ENCODE data around the gene FAM83D.

The FAM83D gene

DNA sequence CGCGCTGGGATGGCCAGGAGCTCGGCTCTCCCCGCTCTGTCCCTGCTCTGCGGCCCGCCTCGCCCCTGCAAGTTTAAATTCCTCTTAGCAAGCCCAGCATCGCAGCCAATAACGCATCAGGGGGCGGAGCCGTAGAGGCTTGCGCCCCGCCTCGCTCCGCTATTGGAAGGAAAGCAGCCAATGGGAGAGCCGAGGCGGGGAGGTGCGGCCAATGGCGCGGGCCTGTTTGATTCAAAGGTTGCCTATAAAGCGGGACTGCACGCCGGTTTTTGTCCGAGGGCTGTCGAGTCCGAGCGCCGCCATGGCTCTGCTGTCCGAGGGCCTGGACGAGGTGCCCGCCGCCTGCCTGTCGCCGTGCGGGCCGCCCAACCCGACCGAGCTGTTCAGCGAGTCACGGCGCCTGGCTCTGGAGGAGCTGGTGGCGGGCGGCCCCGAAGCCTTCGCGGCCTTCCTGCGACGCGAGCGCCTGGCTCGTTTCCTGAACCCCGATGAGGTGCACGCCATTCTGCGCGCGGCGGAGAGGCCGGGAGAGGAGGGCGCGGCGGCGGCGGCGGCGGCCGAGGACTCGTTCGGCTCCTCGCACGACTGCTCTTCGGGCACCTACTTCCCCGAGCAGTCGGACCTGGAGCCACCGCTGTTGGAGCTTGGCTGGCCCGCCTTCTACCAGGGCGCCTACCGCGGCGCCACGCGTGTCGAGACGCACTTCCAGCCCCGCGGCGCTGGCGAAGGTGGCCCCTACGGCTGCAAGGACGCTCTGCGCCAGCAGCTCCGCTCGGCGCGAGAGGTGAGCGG is at the start of gene FAM83D:
TSS of gene FAM83D (plus strand) at position 276 of the 792 bp plus-strand sequence. CDS start at position 302, 26 bp downstream.
- peak; percentile 92 for DNase-seq

DNA sequence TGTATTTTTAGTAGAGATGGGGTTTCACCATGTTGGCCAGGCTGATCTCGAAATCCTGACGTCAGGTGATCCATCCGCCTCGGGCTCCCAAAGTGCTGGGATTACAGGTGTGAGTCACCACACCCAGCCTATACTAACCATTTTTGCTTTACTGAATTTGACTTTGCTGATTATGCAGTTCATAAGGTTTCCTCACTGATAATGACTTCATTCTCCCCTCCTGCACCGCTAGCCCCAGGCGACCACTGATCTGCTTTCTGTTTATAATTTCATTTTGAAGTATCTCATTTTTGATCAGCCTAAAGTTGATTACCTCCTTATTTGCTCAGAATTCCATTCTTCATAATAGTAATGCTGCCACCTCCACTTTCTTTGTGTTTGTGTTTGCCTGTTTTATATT is 48.7 kb upstream of the FAM83D start:
- DNase-seq, result no peak

GRCh38 chr20:38878866-38879265 is 47.4 kb upstream of the FAM83D start:
- no peak for DNase-seq

- no peak for DNase-seq
Observed at GRCh38 chr20:38880952-38881735, 45.1 kb upstream of the FAM83D start.

DNA sequence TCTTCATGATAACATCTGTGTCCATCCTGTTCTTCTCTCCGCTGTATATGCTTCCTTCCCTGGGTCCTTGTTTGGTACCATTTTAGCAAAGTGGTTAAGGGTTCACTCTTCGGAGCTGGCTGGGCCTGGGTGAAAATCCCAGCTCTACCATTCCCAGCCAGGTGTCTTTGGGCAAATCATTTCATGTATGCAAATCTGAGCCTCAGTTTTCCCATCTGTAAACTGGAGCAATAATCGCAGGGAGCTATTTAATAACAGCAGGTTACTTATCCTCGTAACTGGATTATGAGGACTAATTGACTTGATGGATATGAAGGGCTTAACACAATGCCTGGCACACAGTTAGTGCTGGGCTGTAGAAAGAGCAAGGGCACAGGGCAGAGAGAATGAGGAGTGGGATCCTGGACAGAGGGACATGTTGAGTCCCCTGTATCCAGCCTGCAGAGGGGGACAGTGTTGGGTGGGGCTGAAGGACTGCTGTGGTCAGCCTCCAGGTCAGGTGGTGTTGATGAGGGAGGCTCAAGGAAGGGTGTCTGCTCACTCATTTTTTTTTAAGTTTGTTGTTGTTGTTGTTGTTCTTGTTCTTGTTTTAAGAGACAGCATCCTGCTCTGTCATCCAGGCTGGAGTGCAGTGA is 44.3 kb upstream of the FAM83D start:
- no peak for DNase-seq

- no peak for DNase-seq
Observed at GRCh38 chr20:38882600-38882999, 43.6 kb upstream of the FAM83D start.

GRCh38 chr20:38883081-38883980 is 42.9 kb upstream of the FAM83D start:
- no peak for DNase-seq

DNA sequence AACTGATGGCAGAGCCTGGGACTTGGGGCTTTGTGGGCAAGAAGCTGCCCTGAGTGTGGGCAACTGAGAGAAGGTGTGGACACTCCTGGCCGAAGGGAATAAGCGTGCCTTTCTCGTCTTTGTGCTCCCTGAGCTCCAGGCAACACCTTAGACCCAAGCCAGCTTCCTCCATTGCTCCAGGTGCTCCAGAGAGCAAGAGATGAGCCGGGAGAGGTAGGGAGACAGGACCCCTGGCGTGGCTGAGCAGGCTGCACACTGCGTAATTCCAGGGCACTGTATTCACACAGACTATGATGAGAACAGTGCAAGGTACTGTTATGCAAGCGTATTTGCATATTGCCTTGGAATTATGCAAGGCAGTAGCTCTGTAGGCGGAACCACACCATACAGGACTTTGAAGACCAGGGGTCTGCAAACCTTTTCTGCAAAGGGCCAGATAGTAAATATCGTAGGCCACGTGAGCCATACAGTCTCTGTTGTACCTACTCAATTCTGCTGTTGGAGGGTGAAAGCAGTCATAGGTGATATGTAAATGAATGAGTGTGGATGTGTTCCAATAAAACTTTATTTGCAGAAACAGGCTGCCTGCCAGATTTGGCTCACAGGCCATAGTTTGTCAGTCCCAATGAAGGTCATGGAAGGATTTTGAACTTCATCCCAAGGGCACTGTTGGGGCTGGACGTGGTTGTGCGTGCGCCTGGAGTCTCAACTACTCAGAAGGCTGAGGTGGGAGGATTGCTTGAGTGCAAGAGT is 42.1 kb upstream of the FAM83D start:
- no peak for DNase-seq

GRCh38 chr20:38885357-38885756 is 40.9 kb upstream of the FAM83D start:
- DNase-seq, result no peak

DNA sequence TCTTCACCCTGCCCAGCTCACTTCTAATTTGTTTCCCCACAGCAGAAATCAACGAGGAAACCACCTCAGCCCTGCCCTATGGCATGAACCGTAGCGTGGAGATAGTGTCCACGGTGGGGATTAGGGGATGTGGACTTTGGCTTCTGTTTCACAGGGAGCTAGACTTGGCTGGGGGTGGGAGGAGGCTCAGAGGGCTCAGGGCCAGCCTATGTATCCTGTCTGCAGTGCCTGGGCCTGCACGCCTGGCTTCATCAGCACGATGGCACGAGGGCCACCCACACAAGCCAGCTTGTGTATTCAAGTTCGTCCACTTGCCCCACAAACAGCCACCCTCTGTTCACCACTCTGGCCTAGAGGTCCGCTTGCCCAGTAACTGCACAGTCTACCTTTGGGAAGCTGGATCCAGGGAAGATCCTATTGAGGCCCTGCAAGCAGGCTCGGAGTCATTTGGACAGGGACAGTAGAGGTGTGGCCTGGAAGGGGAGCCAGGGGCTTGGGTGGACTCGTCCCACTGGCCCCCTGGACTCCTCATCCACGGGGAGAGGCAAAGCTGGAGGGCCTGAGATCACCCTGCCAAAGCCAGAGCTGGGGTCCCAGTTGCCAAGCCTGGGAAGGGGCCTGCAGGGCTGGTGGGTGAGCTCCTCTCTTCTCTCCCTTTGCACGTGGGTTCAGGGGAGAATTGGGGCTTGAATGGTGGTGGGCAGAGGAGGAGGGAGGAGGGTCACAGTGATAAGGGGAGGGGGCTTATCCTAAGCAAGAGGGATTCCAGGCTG is 38.0 kb upstream of the FAM83D start:
- DNase-seq, result no peak

GRCh38 chr20:38889050-38889449 is 37.2 kb upstream of the FAM83D start:
- DNase-seq, result no peak

GRCh38 chr20:38889792-38890496 is 36.3 kb upstream of the FAM83D start:
- no peak for DNase-seq

DNA sequence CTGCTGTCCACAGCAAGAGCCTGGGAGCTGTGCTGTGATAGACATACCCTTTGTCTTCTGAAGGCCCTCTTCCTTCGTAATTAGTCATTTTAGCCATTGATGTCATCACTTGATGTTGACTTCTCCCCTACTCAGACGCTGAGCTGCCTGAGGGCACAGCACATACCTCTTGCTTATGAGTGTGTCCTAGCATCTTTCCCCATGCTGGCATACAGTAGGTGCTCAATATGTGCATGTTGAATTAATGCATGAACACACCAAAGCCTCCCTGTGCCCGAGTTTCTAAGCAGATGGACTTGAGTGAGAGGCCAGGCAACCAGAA is 35.8 kb upstream of the FAM83D start:
- peak in 1 of 2 experiments; percentile 22 for DNase-seq

- DNase-seq, result no peak
Observed at GRCh38 chr20:38892091-38892981, 33.9 kb upstream of the FAM83D start.

GRCh38 chr20:38893056-38893564 is 33.1 kb upstream of the FAM83D start:
- no peak for DNase-seq

GRCh38 chr20:38893565-38894090 is 32.6 kb upstream of the FAM83D start:
- peak; percentile 75 to 81 for DNase-seq

DNA sequence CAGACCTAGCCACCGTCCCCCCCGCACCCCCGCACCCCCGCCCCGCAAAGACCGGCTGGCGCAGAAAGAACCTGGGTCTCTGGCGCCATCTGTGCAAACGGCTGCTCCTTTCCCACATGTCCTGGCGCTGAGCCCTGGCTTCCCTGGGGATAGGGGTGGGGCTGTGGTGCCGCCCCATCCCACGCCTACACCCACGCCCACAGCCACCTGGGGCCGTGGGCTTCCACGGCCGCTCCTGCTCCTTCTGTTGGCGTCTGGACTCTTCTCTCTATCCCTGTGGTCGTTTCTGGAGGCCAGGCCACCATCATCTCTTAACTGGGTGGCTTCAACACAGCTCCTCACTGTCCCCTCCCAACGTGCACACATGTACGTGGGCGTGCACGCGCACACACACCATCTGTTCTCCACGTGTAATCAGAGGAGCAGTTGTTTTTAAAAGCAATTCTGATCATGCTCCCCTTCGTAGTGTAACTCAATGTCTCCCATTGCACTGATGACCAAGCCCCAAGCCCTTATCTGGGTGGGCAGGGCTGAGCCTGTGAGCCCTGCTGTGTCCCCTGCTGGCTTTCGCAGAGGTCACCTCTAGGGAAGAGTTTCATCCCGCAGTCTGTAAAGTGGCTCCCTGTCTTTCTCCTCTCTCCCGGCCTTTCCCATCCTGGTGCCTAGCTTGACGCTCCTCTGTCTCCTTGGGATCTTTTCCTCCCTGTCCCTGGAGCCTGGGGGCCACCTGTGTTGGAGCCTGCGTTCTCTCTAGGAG is 31.9 kb upstream of the FAM83D start:
- no peak for DNase-seq

All from stimulated activated CD4-positive, alpha-beta T cell treated with anti-CD3 and anti-CD28 coated beads, Interleukin-4, amount 100 ng/mL, for 4 hours (primary cell).